HepG2 (cell line): ENCODE measurements around the gene MYH15.

ENCODE experiments used
- CCAR2 ChIP-seq: fragments of 200-400 bp; formaldehyde crosslinking; optimal IDR thresholded peaks from 2 replicates; pipeline ENCODE3; 2018; ENCODE audit warnings: low read depth, mild to moderate bottlenecking, low read length, moderate library complexity
- ELF4 ChIP-seq: sonication (generic); formaldehyde crosslinking; IDR thresholded peaks from 2 replicates; pipeline ENCODE4 v1.5.0; 2020; ENCODE audit warnings: missing genetic modification reagents, mild to moderate bottlenecking, moderate library complexity, borderline replicate concordance
- EZH2 ChIP-seq: conservative IDR thresholded peaks from 2 replicates; pipeline ENCODE4 v1.6.1; 2012; ENCODE audit warnings: mild to moderate bottlenecking, low read depth, low read length, moderate library complexity
- JUND ChIP-seq: sonication (generic); formaldehyde crosslinking; IDR thresholded peaks from 2 replicates; pipeline ENCODE4 v1.8.0; 2022; ENCODE audit warnings: mild to moderate bottlenecking, missing genetic modification reagents
- ZIK1 ChIP-seq: sonication (generic); formaldehyde crosslinking; IDR thresholded peaks from 2 replicates; pipeline ENCODE4 v1.5.0; 2020; ENCODE audit warnings: mild to moderate bottlenecking, low read depth, missing genetic modification reagents, borderline replicate concordance
- ZNF430 ChIP-seq: sonication (generic); formaldehyde crosslinking; IDR thresholded peaks from 2 replicates; pipeline ENCODE4 v1.9.0; 2021; ENCODE audit warnings: mild to moderate bottlenecking, missing genetic modification reagents
- TF ChIP-seq, protein P1 (sequence below): sonication (generic); formaldehyde crosslinking; IDR thresholded peaks from 2 replicates; pipeline ENCODE4 v1.4.0; 2020; ENCODE audit warnings: missing genetic modification reagents
- TF ChIP-seq, protein P2 (sequence below): sonication (generic); formaldehyde crosslinking; IDR thresholded peaks from 2 replicates; pipeline ENCODE4 v1.4.0; 2020; ENCODE audit warnings: missing genetic modification reagents, mild to moderate bottlenecking, borderline replicate concordance
- TF ChIP-seq, protein P3 (sequence below): sonication (generic); formaldehyde crosslinking; IDR thresholded peaks from 2 replicates; pipeline ENCODE4 v1.4.0; 2020; ENCODE audit warnings: missing genetic modification reagents

DNA sequence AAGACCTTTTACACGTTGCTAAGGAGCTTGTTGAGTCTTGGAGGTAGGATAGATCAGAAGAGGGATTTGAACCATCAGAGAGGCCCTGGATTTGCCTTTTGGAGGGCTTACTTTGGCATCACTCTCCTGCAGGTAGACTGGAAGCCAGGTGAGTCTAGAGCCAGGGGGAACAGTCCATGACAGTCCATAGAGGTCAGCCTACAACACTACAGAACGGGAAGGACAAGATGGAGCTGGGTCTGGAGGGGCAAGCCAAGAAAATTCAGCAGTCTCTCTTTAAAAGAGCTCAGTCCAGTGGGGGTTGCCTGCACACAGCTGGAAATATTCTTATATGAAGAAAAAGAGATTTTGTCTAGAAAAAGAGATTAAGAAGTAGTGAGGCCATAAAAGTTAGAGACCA lies 153.4 kb downstream of the MYH15 start:
- no peak for TF ChIP-seq ZNF430
- TF ChIP-seq, protein P1, sequence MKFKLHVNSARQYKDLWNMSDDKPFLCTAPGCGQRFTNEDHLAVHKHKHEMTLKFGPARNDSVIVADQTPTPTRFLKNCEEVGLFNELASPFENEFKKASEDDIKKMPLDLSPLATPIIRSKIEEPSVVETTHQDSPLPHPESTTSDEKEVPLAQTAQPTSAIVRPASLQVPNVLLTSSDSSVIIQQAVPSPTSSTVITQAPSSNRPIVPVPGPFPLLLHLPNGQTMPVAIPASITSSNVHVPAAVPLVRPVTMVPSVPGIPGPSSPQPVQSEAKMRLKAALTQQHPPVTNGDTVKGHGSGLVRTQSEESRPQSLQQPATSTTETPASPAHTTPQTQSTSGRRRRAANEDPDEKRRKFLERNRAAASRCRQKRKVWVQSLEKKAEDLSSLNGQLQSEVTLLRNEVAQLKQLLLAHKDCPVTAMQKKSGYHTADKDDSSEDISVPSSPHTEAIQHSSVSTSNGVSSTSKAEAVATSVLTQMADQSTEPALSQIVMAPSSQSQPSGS (CRISPR knock-in tag), result no peak
- no peak for TF ChIP-seq ZIK1 (CRISPR knock-in tag)
- TF ChIP-seq, protein P2, sequence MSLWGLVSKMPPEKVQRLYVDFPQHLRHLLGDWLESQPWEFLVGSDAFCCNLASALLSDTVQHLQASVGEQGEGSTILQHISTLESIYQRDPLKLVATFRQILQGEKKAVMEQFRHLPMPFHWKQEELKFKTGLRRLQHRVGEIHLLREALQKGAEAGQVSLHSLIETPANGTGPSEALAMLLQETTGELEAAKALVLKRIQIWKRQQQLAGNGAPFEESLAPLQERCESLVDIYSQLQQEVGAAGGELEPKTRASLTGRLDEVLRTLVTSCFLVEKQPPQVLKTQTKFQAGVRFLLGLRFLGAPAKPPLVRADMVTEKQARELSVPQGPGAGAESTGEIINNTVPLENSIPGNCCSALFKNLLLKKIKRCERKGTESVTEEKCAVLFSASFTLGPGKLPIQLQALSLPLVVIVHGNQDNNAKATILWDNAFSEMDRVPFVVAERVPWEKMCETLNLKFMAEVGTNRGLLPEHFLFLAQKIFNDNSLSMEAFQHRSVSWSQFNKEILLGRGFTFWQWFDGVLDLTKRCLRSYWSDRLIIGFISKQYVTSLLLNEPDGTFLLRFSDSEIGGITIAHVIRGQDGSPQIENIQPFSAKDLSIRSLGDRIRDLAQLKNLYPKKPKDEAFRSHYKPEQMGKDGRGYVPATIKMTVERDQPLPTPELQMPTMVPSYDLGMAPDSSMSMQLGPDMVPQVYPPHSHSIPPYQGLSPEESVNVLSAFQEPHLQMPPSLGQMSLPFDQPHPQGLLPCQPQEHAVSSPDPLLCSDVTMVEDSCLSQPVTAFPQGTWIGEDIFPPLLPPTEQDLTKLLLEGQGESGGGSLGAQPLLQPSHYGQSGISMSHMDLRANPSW (CRISPR knock-in tag), result no peak
- no peak for TF ChIP-seq ELF4 (CRISPR knock-in tag)
- TF ChIP-seq, protein P3, sequence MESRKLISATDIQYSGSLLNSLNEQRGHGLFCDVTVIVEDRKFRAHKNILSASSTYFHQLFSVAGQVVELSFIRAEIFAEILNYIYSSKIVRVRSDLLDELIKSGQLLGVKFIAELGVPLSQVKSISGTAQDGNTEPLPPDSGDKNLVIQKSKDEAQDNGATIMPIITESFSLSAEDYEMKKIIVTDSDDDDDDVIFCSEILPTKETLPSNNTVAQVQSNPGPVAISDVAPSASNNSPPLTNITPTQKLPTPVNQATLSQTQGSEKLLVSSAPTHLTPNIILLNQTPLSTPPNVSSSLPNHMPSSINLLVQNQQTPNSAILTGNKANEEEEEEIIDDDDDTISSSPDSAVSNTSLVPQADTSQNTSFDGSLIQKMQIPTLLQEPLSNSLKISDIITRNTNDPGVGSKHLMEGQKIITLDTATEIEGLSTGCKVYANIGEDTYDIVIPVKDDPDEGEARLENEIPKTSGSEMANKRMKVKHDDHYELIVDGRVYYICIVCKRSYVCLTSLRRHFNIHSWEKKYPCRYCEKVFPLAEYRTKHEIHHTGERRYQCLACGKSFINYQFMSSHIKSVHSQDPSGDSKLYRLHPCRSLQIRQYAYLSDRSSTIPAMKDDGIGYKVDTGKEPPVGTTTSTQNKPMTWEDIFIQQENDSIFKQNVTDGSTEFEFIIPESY, result no peak
- no peak for TF ChIP-seq JUND (CRISPR knock-in tag)
- no peak for TF ChIP-seq EZH2
- no peak for TF ChIP-seq CCAR2
